CD4-positive, alpha-beta T cell (primary cell): ENCODE data around the gene UMPS. TPM values are rescaled to one million over a fixed set of nuclear protein-coding genes. Genes with fewer than 3 reads are reported as not detected.

ENCODE experiments used
- ATAC-seq: fragments of 200-7000 bp; cut with Tn5 transposase; one replicate; pipeline ENCODE4 v1.10.0; 2022; ENCODE audit warnings: mild to moderate bottlenecking; ENCODE audit not compliant: poor library complexity
- CTCF ChIA-PET: fragments of 350-600 bp; sonication (Branson Sonifier 250); formaldehyde crosslinking; loops from one replicate; lab custom pipeline; 2021; ENCODE audit warnings: antibody characterized with exemption, inconsistent platforms; lab: Charles Lee
- POLR2A ChIA-PET: fragments of 350-600 bp; sonication (Branson Sonifier 250); formaldehyde crosslinking; loops from one replicate; lab custom pipeline; 2021; ENCODE audit warnings: antibody characterized with exemption, inconsistent platforms; lab: Charles Lee
- DNase-seq, 14 experiments: peaks; one replicate each; pipeline ENCODE4 v3.0.0-alpha.2; 2013 to 2020; ENCODE audit warnings: mixed read lengths in 2 of 14
- H3K27ac ChIP-seq, 2 donors: one replicate each; pipeline versions ENCODE4 v1.5.1 to v1.7.0; 2013; ENCODE audit warnings: low read length in 2 of 2, low read depth in 1 of 2, mild to moderate bottlenecking in 1 of 2
- H3K27me3 ChIP-seq, 2 experiments: 1 replicate in 1 of 2; 2 replicates in 1 of 2; pipeline versions ENCODE4 v1.6.1 to v1.7.0; 2013; ENCODE audit warnings: low read length in 2 of 2, control low read depth in 1 of 2, mild to moderate bottlenecking in 1 of 2, moderate library complexity in 1 of 2; ENCODE audit not compliant: insufficient read depth in 2 of 2, control insufficient read depth in 1 of 2
- H3K36me3 ChIP-seq: one replicate; pipeline ENCODE4 v1.6.1; 2013; ENCODE audit warnings: low read length, control low read depth; ENCODE audit not compliant: insufficient read depth
- H3K4me1 ChIP-seq: one replicate; pipeline ENCODE4 v1.6.1; 2013; ENCODE audit warnings: low read length, control low read depth; ENCODE audit not compliant: insufficient read depth
- H3K4me3 ChIP-seq: one replicate; pipeline ENCODE4 v1.5.1; 2013; ENCODE audit warnings: mild to moderate bottlenecking, low read length, moderate library complexity
- H3K9me3 ChIP-seq, 2 experiments: 1 replicate in 1 of 2; 2 replicates in 1 of 2; pipeline versions ENCODE4 v1.6.1 to v1.7.0; 2013; ENCODE audit warnings: low read length in 2 of 2, mild to moderate bottlenecking in 2 of 2, control low read depth in 1 of 2, moderate library complexity in 1 of 2; ENCODE audit not compliant: control insufficient read depth in 1 of 2, insufficient read depth in 1 of 2
- H3K27ac Mint-ChIP-seq: one replicate; pipeline ENCODE4 v1.8.0; 2020; ENCODE audit warnings: mixed read lengths
- H3K27me3 Mint-ChIP-seq: one replicate; pipeline ENCODE4 v1.8.0; 2021; ENCODE audit warnings: mixed read lengths
- H3K36me3 Mint-ChIP-seq: one replicate; pipeline ENCODE4 v1.8.0; 2021; ENCODE audit warnings: low read depth, mixed read lengths
- H3K4me1 Mint-ChIP-seq: one replicate; pipeline ENCODE4 v1.8.0; 2021; ENCODE audit warnings: low read depth, mixed read lengths
- H3K4me3 Mint-ChIP-seq: one replicate; pipeline ENCODE4 v1.8.0; 2020; ENCODE audit warnings: mild to moderate bottlenecking, mixed read lengths
- H3K9me3 Mint-ChIP-seq: one replicate; pipeline ENCODE4 v1.8.0; 2020; ENCODE audit warnings: mixed read lengths
- intact Hi-C, 2 experiments: fragments of 100-400 bp; cut with DNase I in 1 of 2; cut with micrococcal nuclease in 1 of 2; formaldehyde crosslinking; loops; one replicate each; pipeline versions ENCODE4 v1.15.1 to v1.9.0; 2023 to 2025; cut with DNase I, micrococcal nuclease
- total RNA-seq, 174 experiments: library from RNA in 2 of 174; stranded (reverse) in 2 of 174; gene quantifications; one replicate each; pipeline ENCODE4 v1.2.3 and lab custom pipeline; 2021 to 2026
- TF ChIP-seq, protein P1 (sequence below): fragments of 200-600 bp; IDR thresholded peaks from one replicate; pipeline ENCODE4 v1.8.0; 2022; ENCODE audit warnings: antibody characterized with exemption, mild to moderate bottlenecking

The UMPS gene
- total RNA-seq, 2 experiments from 2014 or later = 19.5 to 19.7 TPM

DNA sequence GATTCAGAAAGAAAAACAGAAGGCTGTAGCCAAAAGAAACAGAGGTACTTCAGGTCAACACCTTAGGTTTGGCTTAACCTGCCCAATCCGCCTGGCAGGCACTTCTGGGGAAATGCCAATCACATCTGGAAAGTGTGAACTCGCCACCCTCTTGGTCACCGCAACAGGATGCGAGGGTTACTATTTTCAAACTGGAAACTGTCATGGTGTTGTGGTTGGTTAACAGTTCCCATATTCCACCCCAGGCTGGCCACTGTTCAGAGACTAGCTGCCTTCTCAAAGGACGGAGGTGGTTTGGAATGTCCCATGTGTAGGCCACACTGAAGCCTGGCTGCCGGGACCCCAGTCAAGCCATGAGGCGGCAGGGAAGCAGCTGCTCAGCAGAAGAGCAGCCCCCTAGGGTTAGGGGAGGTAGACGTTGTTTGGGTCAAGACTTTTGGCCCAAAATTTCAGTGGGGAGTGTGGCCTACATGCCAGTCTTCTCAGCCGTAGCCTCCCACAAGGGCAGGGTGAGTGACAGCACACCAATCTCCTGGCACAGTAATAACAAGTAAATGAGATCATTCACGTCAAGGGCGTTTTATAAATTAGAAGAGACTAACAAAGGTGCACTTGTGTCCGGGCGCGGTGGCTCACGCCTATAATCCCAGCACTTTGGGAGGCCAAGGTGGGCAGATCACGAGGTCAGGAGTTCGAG lies 54.6 kb downstream of the UMPS start:
- Histone ChIP-seq H3K4me3 (no peak overlapping the region), H3K9me3 (no peaks in the 10 kb centered on the region), H3K4me1 (peaks cover 6% of the 10 kb centered on the region), H3K27me3 (no peaks in the 10 kb centered on the region), H3K36me3 (no peaks in the 10 kb centered on the region), H3K27ac (no peak overlapping the region)
- intact Hi-C loops = no loop called here
- H3K36me3 Mint-ChIP-seq = no peaks in the 10 kb centered on the region
- CTCF ChIA-PET = no interaction called here
- DNase-seq (peak in 1 of 14 experiments; percentile 9), ATAC-seq (no peak)
- POLR2A ChIA-PET = no interaction called here
- H3K9me3 Mint-ChIP-seq = no peaks in the 10 kb centered on the region
- H3K27ac Mint-ChIP-seq = no peak overlapping the region
- TF ChIP-seq, protein P1, sequence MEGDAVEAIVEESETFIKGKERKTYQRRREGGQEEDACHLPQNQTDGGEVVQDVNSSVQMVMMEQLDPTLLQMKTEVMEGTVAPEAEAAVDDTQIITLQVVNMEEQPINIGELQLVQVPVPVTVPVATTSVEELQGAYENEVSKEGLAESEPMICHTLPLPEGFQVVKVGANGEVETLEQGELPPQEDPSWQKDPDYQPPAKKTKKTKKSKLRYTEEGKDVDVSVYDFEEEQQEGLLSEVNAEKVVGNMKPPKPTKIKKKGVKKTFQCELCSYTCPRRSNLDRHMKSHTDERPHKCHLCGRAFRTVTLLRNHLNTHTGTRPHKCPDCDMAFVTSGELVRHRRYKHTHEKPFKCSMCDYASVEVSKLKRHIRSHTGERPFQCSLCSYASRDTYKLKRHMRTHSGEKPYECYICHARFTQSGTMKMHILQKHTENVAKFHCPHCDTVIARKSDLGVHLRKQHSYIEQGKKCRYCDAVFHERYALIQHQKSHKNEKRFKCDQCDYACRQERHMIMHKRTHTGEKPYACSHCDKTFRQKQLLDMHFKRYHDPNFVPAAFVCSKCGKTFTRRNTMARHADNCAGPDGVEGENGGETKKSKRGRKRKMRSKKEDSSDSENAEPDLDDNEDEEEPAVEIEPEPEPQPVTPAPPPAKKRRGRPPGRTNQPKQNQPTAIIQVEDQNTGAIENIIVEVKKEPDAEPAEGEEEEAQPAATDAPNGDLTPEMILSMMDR = no peak
- no peak overlapping the region for H3K4me3 Mint-ChIP-seq
- peaks cover 12% of the 10 kb centered on the region for H3K4me1 Mint-ChIP-seq
- no peaks in the 10 kb centered on the region for H3K27me3 Mint-ChIP-seq

DNA sequence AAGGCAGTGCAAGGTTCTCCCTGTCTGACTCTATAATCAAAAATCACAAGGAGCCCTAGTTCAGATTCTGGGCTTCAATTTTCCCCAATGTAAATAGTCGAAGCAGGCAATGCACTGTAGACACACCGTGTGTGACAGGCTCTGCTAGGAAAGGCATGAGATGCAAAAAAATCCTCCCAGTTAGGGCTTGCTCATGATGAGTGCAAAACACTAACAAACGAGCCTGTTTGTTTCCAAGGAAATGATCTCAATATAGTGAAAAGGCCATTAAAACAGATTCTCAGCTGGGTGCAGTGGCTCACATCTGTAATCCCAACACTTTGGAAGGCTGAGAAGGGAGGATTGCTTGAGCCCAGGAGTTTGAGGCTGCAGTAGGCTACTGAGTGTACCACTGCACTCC lies 55.7 kb downstream of the UMPS start:
- TF ChIP-seq, protein P1 = no peak
- peaks cover 5% of the 10 kb centered on the region for H3K4me1 Mint-ChIP-seq
- H3K4me3 ChIP-seq = no peak overlapping the region
- no peaks in the 10 kb centered on the region for H3K9me3 ChIP-seq
- H3K27me3 ChIP-seq = no peaks in the 10 kb centered on the region
- H3K27me3 Mint-ChIP-seq = no peaks in the 10 kb centered on the region
- no peak overlapping the region for H3K27ac Mint-ChIP-seq
- H3K36me3 Mint-ChIP-seq = no peaks in the 10 kb centered on the region
- DNase-seq (no peak), ATAC-seq (no peak)
- ChIA-PET POLR2A (no interaction called here), CTCF (interaction anchor here (1.5 kb wide), 1 partner anchor 115 kb away, joined by 7 read pairs; no protein-coding TSS in a partner anchor)
- no peak overlapping the region for H3K27ac ChIP-seq
- intact Hi-C loops = no loop called here
- H3K4me3 Mint-ChIP-seq = no peak overlapping the region
- no peaks in the 10 kb centered on the region for H3K36me3 ChIP-seq
- H3K4me1 ChIP-seq = no peaks in the 10 kb centered on the region
- H3K9me3 Mint-ChIP-seq = no peaks in the 10 kb centered on the region

DNA sequence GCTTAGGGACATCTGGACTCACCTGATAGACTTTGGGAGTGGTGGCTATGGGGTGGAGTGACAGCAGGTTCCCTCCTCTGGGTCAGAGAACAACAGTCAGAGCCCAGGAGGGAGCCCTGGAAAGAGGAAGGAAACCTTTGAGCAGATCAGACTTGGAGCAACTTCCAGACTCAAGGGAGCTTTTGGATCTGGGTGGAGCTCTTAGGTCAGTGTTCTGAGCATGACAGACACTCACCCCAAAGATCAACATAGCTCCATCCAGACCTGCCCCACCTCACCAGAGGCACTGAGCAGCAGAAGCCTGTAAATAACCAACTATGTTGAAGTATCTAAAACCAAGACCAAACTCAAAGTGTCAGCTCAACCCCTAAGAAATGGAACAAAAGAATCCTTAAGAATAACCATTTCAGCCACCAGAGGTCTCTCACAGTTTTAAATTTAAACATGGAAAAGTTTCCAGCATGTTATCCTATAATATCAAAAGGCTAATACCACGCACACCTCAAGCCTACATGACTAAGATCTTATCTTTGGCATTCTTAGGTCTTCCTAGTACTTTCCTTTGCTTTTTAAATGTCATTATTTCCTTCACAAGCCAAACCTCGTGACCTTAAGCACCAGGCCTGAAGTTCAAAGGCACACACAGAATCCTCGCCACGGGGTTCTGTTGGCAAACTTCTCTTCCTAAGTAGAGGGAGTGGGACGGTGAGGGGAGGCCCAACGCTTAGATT lies 56.4 kb downstream of the UMPS start:
- Mint-ChIP-seq H3K4me3 (no peak overlapping the region), H3K36me3 (no peaks in the 10 kb centered on the region), H3K27ac (no peak overlapping the region), H3K27me3 (no peaks in the 10 kb centered on the region), H3K4me1 (no peaks in the 10 kb centered on the region), H3K9me3 (no peaks in the 10 kb centered on the region)
- TF ChIP-seq, protein P1 = no peak
- Histone ChIP-seq H3K4me3 (no peak overlapping the region), H3K27me3 (no peaks in the 10 kb centered on the region), H3K36me3 (no peaks in the 10 kb centered on the region), H3K4me1 (no peaks in the 10 kb centered on the region), H3K27ac (no peak overlapping the region), H3K9me3 (no peaks in the 10 kb centered on the region)
- ATAC-seq (no peak), DNase-seq (no peak)
- intact Hi-C loops = no loop called here
- POLR2A ChIA-PET = no interaction called here
- CTCF ChIA-PET = interaction anchor here (1.5 to 1.6 kb wide), 2 partner anchors 114 kb away, joined by 6 to 7 read pairs; no protein-coding TSS in a partner anchor
